ENCODE data around the gene COX20.
"Not testable (repeated sequence)": the region's sequence is repeated elsewhere in the genome, so short reads cannot be mapped to it uniquely, and the experiment has no call there.

COX20 gene

DNA sequence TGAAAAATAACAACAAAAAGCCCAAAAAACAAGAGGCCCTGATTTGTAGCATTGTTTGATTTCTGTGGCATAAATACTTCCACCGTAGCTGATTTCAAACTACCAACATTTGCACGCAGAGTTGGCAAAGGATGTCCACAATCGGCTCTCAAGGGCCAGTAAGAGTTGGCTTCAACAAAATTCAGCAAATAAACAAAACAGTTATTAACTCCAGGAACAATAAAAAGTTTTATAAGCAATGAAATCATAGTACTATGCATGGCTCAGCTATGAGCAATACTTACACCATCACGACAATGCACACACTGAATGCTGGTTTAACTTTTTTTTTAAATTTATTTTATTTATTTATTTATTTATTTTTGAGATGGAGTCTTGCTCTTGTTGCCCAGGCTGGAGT is 8.7 kb upstream of the COX20 start:
- DNase-seq = no peak

DNA sequence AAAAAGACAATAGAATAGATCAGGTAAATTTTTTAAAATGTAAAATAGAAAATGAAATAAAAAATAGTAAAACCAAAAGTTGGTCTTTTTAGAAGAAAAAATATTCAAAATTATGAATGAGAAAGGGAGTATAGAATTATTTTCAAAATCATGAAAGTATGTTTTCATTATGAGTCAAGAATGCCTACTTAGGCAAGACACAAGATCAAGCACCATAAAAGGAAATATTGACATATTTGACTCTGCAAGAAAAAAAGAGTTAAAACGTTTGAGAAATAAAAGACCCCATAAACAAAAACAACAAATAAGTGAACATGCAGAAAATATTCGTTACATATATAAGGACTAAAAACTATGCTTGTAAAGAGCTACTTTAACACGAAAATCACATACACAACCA is 4.8 kb upstream of the COX20 start:
- no peak for DNase-seq

GRCh38 chr1:244833260-244833659 is 2.2 kb upstream of the COX20 start:
- DNase-seq = not testable (repeated sequence)

GRCh38 chr1:244833734-244834542 is 1.5 kb upstream of the COX20 start:
- DNase-seq = peak; percentile 59

GRCh38 chr1:244834543-244835275 is 749 bp upstream of the COX20 start:
- DNase-seq = peak; percentile 92

DNA sequence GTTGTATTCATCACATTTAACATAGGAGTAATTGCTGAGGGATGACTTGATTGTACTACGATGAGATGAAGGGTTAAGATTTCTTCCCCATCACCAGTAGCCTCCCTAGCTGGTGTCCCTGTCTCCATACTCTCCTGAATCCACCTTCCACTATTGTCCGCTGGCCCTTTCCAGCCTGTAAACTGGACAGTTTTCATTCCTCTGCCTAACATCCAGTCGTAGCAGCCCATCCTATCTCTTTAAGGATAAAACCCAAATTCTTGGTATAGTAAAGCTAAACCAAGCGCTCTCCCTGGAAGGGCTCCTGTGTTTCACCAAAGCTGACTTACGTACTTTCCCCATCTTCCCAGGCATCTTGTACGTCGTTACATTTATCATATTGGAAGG is 670 bp downstream of the COX20 start:
- no peak for DNase-seq

DNA sequence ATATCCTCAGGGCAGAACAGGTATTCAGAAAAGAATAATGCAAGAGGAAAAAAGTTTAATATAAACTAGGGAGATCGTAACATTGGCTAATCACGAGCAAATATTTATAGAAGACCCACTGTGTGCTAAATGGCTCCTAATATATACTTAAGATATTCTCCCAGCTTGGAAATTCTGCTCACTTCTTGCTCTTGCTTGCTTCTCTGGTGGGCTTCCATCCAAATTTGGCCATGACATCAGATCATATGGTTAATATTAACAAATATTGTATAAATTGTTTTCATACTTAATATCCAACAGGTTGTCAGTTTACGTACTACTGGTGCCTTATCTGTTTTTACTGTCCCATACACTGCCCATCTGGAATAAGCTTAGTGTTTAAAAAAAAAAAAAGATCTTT is 1.1 kb downstream of the COX20 start:
- DNase-seq = no peak

- DNase-seq = no peak
Observed at GRCh38 chr1:244837597-244838258, 2.3 kb downstream of the COX20 start.

DNA sequence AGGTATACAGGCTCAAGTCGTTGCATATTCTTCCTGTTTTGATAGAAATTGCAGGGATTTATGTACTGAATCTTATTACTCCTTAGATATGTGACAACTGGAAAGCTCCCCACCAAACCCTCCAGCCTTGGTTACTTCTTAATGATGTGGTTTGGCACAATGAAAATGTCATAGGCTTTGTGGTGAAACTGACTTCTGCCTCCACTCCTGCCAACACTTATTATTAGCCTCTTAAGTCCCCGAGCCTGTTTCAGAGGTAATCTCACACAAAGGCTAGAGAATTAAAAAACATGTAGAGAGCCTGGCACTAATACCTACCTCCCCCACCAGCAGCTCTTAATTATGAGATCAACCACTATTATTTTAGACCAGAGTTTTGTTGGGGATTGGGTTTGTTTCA is 4.2 kb downstream of the COX20 start:
- no peak for DNase-seq

DNA sequence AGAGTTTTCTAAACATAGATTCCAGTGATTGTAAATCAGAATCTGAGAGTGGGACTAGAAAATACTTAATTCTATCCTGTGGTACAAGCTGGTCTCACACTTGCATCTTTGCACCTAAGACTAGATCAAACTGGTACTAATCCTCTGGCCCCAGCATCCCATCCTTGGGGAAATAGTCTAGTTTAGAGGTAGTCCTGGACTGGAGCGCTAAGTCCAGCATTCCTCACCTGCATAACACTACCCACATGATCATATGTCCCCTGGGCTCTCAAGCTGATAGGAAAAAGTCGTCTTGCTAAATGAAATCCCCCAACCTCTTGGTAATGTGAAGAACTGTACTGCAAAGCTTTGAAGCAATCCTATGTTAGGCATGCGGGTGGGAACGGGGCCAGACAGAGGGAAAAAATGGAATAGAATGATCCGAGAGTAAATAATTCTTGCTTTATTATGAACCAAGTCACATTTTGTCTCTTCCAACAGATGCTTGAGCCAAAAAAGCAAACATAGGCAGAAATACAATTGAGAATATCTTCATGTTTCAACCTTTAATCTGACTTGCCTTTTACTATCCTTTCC is 4.8 kb downstream of the COX20 start:
- DNase-seq = no peak

DNA sequence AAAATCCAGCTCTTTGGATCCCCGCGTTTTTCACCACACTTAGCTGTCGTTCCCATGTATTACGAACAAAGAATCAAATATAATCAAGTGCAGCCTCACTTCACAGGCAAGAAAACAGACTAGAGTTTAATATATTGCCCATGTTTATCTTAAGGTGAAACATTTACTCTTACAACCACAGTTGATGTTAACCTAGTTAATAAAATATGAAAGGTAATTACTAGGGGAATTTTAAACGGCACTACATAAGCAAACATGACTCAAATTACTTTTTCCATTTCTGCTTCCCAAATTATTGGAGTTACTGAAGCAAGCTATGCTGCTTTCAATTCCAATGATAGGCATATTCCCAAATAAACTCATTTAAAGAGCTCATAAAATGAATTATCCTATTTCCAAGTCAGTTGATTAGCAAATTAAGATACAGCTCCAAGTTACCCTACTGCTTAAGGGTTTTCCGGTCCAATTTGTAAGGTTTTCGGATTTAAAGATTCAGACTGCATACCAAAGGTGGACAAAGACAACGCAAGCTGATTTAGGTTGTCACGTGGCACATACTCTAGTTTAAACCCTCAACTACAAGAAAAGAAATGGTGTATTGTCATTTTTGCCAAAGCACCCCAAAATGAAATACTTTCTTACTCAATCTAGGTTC is 5.9 kb downstream of the COX20 start:
- no peak for DNase-seq

- no peak for DNase-seq
Observed at GRCh38 chr1:244843148-244843978, 7.9 kb downstream of the COX20 start.

DNA sequence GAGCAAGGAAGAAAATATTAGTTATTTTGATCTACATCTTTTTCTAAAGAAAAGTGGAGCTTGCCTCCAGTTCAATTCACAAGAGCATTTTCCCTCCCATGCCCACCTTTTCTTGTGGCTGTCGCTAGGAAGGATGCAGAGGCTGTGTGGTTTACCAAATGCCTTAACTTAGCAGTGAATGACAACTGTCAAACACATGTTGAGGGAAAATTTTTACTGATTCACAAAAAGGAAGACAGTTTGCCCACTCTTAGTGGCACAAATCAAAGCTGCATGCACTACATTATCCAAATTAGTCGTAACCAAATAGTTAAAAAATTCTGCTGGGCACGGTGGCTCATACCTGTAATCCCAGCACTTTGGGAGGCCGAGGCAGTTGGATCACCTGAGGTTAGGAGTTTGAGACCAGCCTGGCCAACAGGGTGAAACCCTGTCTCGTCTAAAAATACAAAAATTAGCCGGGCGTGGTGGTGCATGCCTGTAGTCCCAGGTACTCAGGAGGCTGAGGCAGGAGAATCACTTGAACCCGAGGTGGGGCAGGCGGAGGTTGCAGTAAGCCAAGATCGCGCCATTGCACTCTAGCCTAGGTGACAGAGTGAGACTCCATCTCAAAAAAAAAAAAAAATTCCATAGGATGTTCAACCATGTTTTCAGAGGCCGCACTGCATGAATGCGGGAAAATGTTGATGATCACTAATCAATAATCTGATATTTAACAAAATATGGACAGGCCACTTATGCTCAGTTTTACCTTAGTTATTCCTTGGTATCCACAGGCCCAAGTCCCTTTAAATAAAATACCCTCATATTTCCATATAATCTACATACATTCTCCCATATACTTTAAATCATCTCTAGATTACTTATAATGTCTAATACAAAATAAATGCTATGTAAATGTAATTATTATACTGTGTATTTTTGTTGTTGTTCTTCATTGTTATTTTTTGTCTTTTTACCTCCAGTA is 9.0 kb downstream of the COX20 start:
- DNase-seq = no peak

GRCh38 chr1:244846653-244847052 is 11.2 kb downstream of the COX20 start:
- DNase-seq = no peak

DNA sequence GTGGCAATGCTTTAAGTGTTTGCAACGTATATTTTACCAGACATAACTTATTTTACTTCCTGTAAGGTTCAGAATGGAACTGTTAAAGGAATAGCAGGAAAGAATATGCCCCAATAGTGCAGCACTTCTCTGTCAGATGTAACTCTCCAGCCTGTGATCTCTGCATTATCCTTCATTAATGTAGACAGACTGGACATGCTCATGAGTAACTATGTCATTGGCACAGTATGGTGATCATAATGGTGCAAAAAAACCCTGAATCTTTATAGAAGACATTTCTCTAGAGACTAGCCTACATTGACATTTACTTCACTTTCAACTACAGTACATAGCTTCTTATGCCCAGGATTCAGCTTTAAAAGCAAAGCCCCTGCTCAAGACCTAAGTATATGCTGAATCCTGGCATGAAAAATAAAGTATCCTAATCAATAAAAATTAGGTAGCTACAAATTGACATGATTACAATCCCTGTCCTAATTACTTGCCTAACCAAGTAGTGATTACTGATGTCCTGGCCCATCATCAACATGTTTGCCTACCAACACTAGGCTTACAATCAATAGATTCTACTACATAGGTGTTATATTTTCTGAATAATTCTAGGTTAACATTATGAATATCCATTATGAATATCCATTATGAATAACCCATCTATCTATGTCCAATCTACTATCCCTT is 13.9 kb downstream of the COX20 start:
- no peak for DNase-seq

DNA sequence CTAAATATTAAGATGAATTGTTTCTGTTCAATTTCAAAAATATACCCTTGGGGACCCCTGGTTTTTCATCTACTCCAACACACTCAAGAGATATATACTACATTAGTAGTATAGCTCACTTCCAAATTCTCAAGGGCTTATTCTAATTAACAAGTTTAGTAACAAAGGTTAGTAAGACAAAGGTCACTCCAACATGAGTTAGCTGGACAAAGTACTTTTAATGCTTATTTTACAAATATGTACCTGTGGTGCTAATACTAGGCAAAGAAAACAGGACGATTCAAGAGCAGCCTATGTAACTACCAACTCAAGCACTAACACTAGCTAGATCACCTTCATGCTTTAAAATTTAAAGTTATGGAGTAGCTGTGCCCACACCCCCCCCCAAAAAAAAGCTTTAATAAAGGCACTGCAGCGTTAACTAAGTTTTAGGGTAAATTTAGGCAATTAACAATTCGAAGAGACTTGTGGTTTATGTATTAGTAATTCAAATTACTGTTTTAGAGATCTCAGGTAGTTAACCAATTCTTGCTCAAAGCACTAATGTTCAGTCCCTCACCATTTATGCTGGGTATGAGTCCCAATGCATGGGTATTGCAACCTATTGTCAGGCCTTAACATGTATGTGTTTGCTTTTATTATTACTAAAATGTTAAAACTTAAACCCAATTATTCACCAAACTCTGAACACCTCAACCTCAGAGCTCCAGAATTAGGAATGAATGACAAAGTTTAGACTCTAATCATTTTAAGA is 14.8 kb downstream of the COX20 start:
- no peak for DNase-seq

DNA sequence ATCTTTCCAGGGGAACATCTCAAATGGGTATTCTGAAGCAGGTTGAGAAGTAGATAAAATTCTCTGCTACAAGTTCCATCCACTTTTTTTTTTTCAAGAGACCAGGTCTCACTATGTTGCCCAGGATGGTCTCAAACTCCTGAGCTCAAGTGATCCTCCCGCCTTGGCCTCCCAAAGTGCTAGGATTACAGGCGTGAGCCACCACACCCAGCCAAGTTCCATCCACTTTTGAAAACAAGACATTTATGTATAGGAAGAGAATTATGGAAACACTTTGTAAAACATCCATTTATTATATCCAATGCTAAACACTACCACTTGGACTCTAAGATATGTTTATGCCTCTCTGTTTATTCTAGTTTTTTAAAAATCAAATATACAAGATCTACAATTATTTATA is 15.4 kb downstream of the COX20 start:
- DNase-seq = no peak

GRCh38 chr1:244851546-244852231 is 16.2 kb downstream of the COX20 start:
- DNase-seq = no peak

GRCh38 chr1:244852694-244853093 is 17.2 kb downstream of the COX20 start:
- no peak for DNase-seq

All from stimulated activated CD4-positive, alpha-beta T cell treated with anti-CD3 and anti-CD28 coated beads, Interleukin-1b, Interleukin-23, amount 100 ng/mL, for 48 hours (primary cell).